Measurements from ENCODE around the gene ZNF775. TPM values are rescaled to one million over a fixed set of nuclear protein-coding genes. Genes with fewer than 3 reads are reported as not detected.

The ZNF775 gene
- polyA plus RNA-seq, 1 experiment: 2.2 TPM

DNA sequence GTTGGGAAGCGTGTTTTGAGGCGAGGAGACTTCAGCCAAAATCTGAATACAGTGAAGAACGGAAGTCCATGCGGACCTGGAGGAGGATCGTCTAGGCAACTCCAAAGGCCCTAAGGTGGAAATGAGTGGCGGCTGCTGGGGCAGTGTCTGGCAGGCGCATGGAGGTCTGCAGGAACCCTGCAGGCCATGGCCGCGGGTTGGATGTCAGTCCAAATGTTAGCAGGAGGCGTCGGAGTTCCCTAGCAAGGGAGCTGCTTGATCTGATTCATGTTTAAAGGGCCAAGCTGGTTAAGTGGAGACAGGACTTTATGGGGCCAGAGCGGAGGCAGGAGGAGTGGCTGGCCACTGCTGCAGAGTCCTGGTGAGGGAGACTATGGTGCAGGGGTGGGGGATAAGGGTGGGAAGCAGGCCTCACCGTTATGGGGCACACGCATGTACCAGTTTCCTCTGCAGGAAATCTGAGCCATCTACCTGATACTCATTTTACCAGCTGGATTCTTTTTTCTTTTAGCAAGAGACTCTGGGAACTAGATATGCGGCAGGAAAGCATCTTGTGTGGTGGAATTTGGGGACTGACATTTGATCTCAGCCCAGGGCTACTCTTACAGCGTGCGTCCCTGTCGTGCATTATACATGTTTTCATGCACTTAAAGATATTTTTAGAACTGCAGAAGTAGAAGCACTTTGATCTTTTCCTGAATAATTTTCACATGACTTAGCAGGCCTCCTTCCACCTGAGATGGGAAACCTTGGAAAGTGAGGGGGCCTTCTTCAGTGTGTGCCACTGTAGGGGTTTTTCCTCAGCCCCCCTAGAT, 17.1 kb upstream of the ZNF775 start:
- Histone ChIP-seq H3K4me3 (ENCODE audit: low read depth, low read length) (no peak overlapping the region), H3K9me3 (ENCODE audit: control insufficient read depth, insufficient read depth, low read length) (no peaks in the 10 kb centered on the region; the same call in 1 of the 2 replicates), H3K27me3 (ENCODE audit: control insufficient read depth, insufficient read depth, low read length) (no peaks in the 10 kb centered on the region), H3K27ac (ENCODE audit: low read depth, low read length) (no peak overlapping the region)
- DNase-seq (ENCODE audit: low read depth, low spot score): no peak
- CTCF ChIA-PET: interaction anchor here (1.2 kb wide), 1 partner anchor 26 kb away, joined by 3 read pairs; no protein-coding TSS in a partner anchor
- POLR2A ChIA-PET: no interaction called here
- TF ChIP-seq, protein P1, sequence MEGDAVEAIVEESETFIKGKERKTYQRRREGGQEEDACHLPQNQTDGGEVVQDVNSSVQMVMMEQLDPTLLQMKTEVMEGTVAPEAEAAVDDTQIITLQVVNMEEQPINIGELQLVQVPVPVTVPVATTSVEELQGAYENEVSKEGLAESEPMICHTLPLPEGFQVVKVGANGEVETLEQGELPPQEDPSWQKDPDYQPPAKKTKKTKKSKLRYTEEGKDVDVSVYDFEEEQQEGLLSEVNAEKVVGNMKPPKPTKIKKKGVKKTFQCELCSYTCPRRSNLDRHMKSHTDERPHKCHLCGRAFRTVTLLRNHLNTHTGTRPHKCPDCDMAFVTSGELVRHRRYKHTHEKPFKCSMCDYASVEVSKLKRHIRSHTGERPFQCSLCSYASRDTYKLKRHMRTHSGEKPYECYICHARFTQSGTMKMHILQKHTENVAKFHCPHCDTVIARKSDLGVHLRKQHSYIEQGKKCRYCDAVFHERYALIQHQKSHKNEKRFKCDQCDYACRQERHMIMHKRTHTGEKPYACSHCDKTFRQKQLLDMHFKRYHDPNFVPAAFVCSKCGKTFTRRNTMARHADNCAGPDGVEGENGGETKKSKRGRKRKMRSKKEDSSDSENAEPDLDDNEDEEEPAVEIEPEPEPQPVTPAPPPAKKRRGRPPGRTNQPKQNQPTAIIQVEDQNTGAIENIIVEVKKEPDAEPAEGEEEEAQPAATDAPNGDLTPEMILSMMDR (IDR thresholded peaks at IDR 0.05; ENCODE audit: low read depth, low read length): no peak

DNA sequence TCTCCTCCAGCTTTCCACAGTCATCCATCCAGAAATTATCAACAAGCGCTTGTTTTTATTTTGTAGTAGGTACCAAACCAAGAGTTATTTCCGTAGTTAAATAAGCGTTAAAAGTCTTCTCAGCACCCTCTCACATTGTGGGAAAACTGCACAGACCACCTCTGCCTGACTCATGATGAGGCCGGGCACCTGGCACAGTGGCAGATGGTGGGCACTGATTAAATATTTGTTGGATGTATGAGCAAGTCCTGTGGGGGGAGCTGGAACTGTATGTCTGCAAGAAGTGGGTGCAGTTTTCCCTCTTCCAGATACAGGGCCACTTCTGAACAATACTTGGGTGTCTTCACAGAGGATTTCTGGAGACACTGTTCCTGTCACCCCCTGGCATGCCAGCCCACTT, 15.8 kb upstream of the ZNF775 start:
- Histone ChIP-seq H3K27me3 (ENCODE audit: control insufficient read depth, insufficient read depth, low read length) (no peaks in the 10 kb centered on the region), H3K4me3 (ENCODE audit: low read depth, low read length) (no peak overlapping the region), H3K27ac (ENCODE audit: low read depth, low read length) (no peak overlapping the region), H3K9me3 (ENCODE audit: control insufficient read depth, insufficient read depth, low read length) (no peaks in the 10 kb centered on the region; the same call in 1 of the 2 replicates)
- no peak for DNase-seq (ENCODE audit: low read depth, low spot score)
- ChIA-PET POLR2A (no interaction called here), CTCF (no interaction called here)
- TF ChIP-seq, protein P1 (IDR thresholded peaks at IDR 0.05; ENCODE audit: low read depth, low read length): no peak

DNA sequence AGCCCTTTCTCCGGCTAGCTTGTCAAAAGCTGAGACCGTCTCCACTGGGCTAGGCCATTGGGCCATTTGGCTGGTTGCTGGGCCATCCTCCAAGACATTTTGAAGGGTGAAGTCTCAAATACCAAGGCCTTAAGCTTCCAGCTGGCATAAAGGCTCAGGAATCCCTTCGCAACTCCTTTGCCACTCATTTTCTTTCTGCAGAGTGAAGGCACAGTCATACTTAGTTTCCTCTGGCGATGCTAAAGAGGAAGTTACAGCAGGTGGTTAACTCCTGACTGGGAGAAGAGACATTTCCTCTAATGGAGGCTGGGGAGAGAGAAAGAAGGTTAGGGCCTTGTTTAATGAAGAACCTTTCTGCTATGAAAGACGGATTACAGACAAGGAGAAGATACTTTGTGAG, 15.3 kb upstream of the ZNF775 start:
- Histone ChIP-seq H3K4me3 (ENCODE audit: low read depth, low read length) (no peak overlapping the region), H3K27me3 (ENCODE audit: control insufficient read depth, insufficient read depth, low read length) (no peaks in the 10 kb centered on the region), H3K9me3 (ENCODE audit: control insufficient read depth, insufficient read depth, low read length) (no peaks in the 10 kb centered on the region; the same call in 1 of the 2 replicates), H3K27ac (ENCODE audit: low read depth, low read length) (no peak overlapping the region)
- ChIA-PET POLR2A (no interaction called here), CTCF (interaction anchor here (0.5 kb wide), 1 partner anchor 23 kb away, joined by 4 read pairs; no protein-coding TSS in a partner anchor)
- TF ChIP-seq, protein P1 (IDR thresholded peaks at IDR 0.05; ENCODE audit: low read depth, low read length): no peak
- DNase-seq (ENCODE audit: low read depth, low spot score): no peak

DNA sequence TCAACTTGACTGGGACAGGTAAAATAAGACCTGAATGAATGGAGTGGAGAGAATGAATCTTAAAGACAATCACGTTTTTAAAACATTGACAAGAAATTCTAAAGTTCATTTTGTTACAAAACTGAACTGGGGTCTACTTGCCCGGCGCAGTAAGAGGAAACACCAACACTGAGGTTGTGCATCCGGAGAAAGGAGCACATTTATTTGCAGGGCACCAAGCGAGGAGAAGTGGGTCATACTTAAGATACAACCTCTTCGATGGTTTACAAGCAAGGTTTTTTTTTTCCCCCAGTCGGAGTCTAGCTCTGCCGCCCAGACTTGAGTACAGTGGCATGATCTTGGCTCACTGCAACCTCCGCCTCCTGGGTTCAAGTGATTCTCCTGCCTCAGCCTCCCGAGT, 13.9 kb upstream of the ZNF775 start:
- CTCF ChIA-PET: interaction anchor here (2.2 kb wide), 1 partner anchor 9 kb away, joined by 17 read pairs; no protein-coding TSS in a partner anchor
- TF ChIP-seq, protein P1 (IDR thresholded peaks at IDR 0.05; ENCODE audit: low read depth, low read length): no peak
- H3K9me3 ChIP-seq (ENCODE audit: control insufficient read depth, insufficient read depth, low read length): no peaks in the 10 kb centered on the region
- H3K4me3 ChIP-seq (ENCODE audit: low read depth, low read length): no peak overlapping the region
- no peak overlapping the region for H3K27ac ChIP-seq (ENCODE audit: low read depth, low read length)
- DNase-seq (ENCODE audit: low read depth, low spot score): no peak
- no peaks in the 10 kb centered on the region for H3K27me3 ChIP-seq (ENCODE audit: control insufficient read depth, insufficient read depth, low read length)
- POLR2A ChIA-PET: no interaction called here

DNA sequence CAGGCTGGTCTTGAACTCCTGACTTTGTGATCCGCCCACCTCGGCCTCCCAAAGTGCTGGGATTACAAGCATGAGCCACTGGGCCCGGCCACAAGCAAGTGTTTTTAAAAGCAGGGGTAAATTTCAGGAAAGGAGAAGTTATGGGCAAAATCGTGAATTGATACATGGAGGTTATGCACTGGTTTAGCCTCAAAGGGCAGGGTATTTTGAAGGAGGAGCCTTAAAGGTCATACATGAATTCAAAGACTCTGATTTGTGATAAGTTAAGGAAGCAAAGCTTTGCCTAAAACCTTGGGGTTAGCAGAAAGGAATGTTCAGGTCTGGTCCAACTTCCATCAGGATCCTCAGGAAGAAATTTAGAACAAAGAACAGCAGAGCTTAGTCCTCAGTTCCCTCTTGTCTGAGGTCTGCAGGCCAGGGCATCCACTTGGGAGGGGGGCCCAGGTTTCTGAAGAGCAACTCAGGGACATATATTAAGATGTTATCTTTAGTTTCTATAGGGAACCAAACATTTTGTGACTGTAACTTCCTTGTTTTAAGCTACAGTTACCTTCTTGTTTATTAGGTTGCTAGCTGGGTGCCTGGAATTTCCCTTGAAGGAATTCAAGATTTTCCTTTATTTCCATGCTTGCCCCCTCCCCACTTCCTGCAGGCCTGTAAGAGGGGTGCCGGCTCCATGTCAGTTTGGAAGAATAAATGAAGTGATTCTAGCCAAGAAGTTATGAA, 13.3 kb upstream of the ZNF775 start:
- Histone ChIP-seq H3K4me3 (ENCODE audit: low read depth, low read length) (no peak overlapping the region), H3K9me3 (ENCODE audit: control insufficient read depth, insufficient read depth, low read length) (no peaks in the 10 kb centered on the region), H3K27me3 (ENCODE audit: control insufficient read depth, insufficient read depth, low read length) (no peaks in the 10 kb centered on the region), H3K27ac (ENCODE audit: low read depth, low read length) (no peak overlapping the region)
- POLR2A ChIA-PET: no interaction called here
- TF ChIP-seq, protein P1 (IDR thresholded peaks at IDR 0.05; ENCODE audit: low read depth, low read length): no peak
- CTCF ChIA-PET: interaction anchor here (2.2 kb wide), 1 partner anchor 10 kb away, joined by 17 read pairs; no protein-coding TSS in a partner anchor
- no peak for DNase-seq (ENCODE audit: low read depth, low spot score)
